Stimulated activated naive CD8-positive, alpha-beta T cell treated with anti-CD3 and anti-CD28 coated beads, Interleukin-15, amount 100 ng/mL, for 72 hours (primary cell): ENCODE data around the gene AAGAB.
"Not testable (repeated sequence)": the region's sequence is repeated elsewhere in the genome, so short reads cannot be mapped to it uniquely, and the experiment has no call there.

Experiments
- ATAC-seq: fragments of 150-1000 bp; cut with Tn5 transposase; 2 replicates; pipeline ENCODE4 v1.10.0; 2021; ENCODE audit warnings: mild to moderate bottlenecking, moderate library complexity
- DNase-seq, 2 donors: peaks; one replicate each; pipeline ENCODE4 v3.0.0; 2021 to 2022
- H3K27ac Mint-ChIP-seq, 2 donors: one replicate each; pipeline ENCODE4 v1.8.0; 2022; ENCODE audit warnings: mild to moderate bottlenecking in 2 of 2, mixed read lengths in 2 of 2, moderate library complexity in 2 of 2
- H3K27me3 Mint-ChIP-seq: one replicate; pipeline ENCODE4 v1.8.0; 2022; ENCODE audit warnings: mixed read lengths
- H3K4me1 Mint-ChIP-seq: one replicate; pipeline ENCODE4 v1.8.0; 2022; ENCODE audit warnings: mild to moderate bottlenecking, mixed read lengths
- H3K4me3 Mint-ChIP-seq, 2 donors: one replicate each; pipeline ENCODE4 v1.8.0; 2022; ENCODE audit warnings: mild to moderate bottlenecking in 2 of 2, mixed read lengths in 2 of 2, moderate library complexity in 1 of 2
- H3K9me3 Mint-ChIP-seq, 2 donors: one replicate each; pipeline ENCODE4 v1.8.0; 2022; ENCODE audit warnings: mixed read lengths in 2 of 2

AAGAB gene

DNA sequence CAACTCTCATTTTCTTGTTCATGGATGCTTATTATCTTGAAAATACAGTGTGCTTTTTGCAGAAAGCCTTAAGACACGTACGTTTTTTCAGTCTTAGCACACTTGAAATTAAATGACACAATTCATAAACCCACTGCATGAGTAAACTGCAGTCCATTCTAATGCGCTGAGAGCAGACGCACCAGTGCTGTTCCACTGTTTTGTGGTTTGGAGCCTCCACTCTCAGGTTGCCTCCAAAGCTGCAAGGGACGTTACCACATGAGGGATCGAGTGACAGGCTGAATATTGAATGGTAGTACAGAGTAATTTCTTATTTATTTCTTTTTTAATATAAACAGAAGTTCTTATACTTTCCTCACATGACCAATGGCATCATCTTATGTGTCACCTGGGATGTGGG lies 12.4 kb upstream of the AAGAB start:
- no peak for DNase-seq

DNA sequence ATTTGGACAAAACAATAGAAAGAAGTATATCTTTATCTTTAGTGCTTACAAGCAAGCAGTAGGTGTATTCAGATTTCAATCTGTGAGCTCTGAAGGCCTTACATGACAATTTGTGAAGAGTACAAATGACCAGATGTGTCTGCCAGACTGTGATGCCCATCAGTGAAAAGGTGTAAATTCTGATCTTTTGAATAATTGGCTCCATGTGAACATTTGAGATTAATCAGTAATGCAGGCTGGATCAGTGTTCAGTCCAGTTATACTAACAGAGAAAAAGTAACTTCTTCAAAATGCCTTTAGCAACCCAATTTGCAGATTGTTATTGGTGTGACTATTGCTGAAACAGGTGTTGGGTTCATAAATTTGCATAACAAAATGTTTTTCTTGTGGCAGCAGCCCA lies 5.3 kb upstream of the AAGAB start:
- no peak overlapping the region for H3K4me3 Mint-ChIP-seq

More for the DNA sequence above, 12.4 kb upstream of the AAGAB start:
- Mint-ChIP-seq H3K27me3 (peaks cover 7% of the 10 kb centered on the region), H3K27ac (no peak overlapping the region), H3K4me1 (no peaks in the 10 kb centered on the region), H3K9me3 (no peaks in the 10 kb centered on the region), H3K4me3 (no peak overlapping the region)
- no peak for ATAC-seq

DNA sequence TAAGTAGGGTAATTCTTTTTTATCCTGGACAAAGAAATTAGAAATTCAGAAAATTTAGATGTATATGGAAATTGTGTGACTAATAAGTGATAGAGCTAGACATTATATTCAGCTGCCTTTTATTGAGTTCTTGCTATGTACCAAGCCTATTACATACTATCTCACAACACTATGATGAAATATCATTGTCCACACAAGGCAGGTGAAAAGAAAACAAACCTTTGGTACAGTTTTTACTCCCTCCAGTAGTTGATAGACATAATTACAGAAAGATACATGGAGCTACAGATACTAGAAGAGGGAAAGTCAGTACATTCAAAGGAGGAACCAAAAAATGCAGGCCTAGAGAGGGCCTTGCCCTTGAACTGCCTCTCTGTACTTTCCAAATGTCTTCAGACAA lies 4.9 kb upstream of the AAGAB start:
- no peak overlapping the region for H3K4me3 Mint-ChIP-seq
- DNase-seq = no peak
- no peaks in the 10 kb centered on the region for H3K9me3 Mint-ChIP-seq
- H3K4me1 Mint-ChIP-seq = peaks cover 6% of the 10 kb centered on the region
- peaks cover 11% of the 10 kb centered on the region for H3K27me3 Mint-ChIP-seq
- no peak for ATAC-seq
- no peak overlapping the region for H3K27ac Mint-ChIP-seq

More for the DNA sequence above, 5.3 kb upstream of the AAGAB start:
- H3K9me3 Mint-ChIP-seq = no peaks in the 10 kb centered on the region
- no peak for DNase-seq
- ATAC-seq = no peak
- peaks cover 4% of the 10 kb centered on the region for H3K4me1 Mint-ChIP-seq
- no peak overlapping the region for H3K27ac Mint-ChIP-seq
- H3K27me3 Mint-ChIP-seq = peaks cover 11% of the 10 kb centered on the region

- H3K4me1 Mint-ChIP-seq = peaks cover 11% of the 10 kb centered on the region
- DNase-seq, H3K4me3 Mint-ChIP-seq, H3K27ac Mint-ChIP-seq, ATAC-seq, H3K9me3 Mint-ChIP-seq: not testable (repeated sequence)
- H3K27me3 Mint-ChIP-seq = peaks cover 11% of the 10 kb centered on the region
Measured at GRCh38 chr15:67258412-67258811, 4.0 kb upstream of the AAGAB start.

DNA sequence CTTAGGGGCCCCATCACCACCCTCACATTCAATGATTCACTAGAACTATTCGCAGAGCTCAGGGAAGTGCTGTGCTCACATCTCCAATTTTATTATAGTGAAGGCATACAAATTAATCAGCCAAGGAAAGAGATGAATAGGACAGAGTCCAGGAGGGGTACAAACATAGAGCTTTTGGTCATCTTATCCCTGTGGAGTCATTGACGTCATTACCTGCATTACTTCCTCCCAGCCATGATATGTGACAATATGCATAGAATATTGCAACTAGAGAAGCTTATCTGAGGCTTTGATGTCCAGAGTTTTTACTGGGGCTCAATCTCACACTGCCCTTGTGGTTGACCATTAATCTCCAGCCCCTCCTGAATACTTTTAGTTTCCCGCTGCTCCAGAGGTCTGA lies 1.6 kb upstream of the AAGAB start:
- Mint-ChIP-seq H3K4me1 (peaks cover 34% of the 10 kb centered on the region), H3K9me3 (no peaks in the 10 kb centered on the region), H3K27ac (no peak overlapping the region), H3K4me3 (peak overlapping the region; percentile 7 to 57), H3K27me3 (peaks cover 11% of the 10 kb centered on the region)
- ATAC-seq (no peak), DNase-seq (no peak)

- H3K4me3 Mint-ChIP-seq = peak overlapping the region; percentile 97
- peaks cover 53% of the 10 kb centered on the region for H3K4me1 Mint-ChIP-seq
- ATAC-seq (no peak), DNase-seq (no peak)
- H3K9me3 Mint-ChIP-seq = no peaks in the 10 kb centered on the region
- peaks cover 11% of the 10 kb centered on the region for H3K27me3 Mint-ChIP-seq
- peak overlapping the region; percentile 97 to 98 for H3K27ac Mint-ChIP-seq
Measured at GRCh38 chr15:67253549-67254237, 768 bp downstream of the AAGAB start.

GRCh38 chr15:67253101-67253500 lies 1.4 kb downstream of the AAGAB start:
- peaks cover 57% of the 10 kb centered on the region for H3K4me1 Mint-ChIP-seq
- no peak for ATAC-seq

DNA sequence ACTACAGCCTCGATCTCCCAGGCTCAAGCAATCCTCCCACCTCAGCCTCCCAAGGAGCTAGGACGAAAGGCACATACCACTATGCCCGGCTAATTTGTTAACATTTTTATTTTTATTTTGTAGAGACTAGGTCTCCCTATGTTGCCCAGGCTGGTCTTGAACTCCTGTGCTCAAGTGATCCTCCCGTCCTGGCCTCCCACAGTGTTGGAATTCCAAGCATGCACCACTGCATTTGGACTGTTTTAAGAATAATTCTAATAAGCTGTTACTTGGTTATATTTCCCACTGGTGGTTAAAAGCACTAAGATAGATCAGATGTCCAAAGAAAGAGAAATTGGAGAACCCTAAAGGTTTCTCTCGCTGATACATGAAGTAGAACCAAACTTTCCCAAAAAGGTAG lies 3.1 kb downstream of the AAGAB start:
- Mint-ChIP-seq H3K27me3 (peaks cover 8% of the 10 kb centered on the region), H3K4me3 (no peak overlapping the region), H3K27ac (no peak overlapping the region), H3K9me3 (peaks cover 0 to 4% of the 10 kb centered on the region in 2 donors), H3K4me1 (peaks cover 66% of the 10 kb centered on the region)
- no peak for DNase-seq
- no peak for ATAC-seq

More at GRCh38 chr15:67253101-67253500, 1.4 kb downstream of the AAGAB start:
- DNase-seq = no peak
- peak overlapping the region; percentile 53 to 65 for H3K27ac Mint-ChIP-seq
- no peaks in the 10 kb centered on the region for H3K9me3 Mint-ChIP-seq
- H3K4me3 Mint-ChIP-seq = peak overlapping the region; percentile 97
- H3K27me3 Mint-ChIP-seq = peaks cover 11% of the 10 kb centered on the region

- DNase-seq (no peak), ATAC-seq (no peak)
- no peak overlapping the region for H3K4me3 Mint-ChIP-seq
- no peak overlapping the region for H3K27ac Mint-ChIP-seq
- H3K27me3 Mint-ChIP-seq = no peaks in the 10 kb centered on the region
- H3K9me3 Mint-ChIP-seq = peaks cover 0 to 4% of the 10 kb centered on the region in 2 donors
- H3K4me1 Mint-ChIP-seq = peaks cover 62% of the 10 kb centered on the region
Measured at GRCh38 chr15:67249830-67250229, 4.6 kb downstream of the AAGAB start.

GRCh38 chr15:67248011-67248505 lies 6.4 kb downstream of the AAGAB start:
- Mint-ChIP-seq H3K9me3 (peaks cover 0 to 4% of the 10 kb centered on the region in 2 donors), H3K27ac (peak overlapping the region in 1 of 2 donors; percentile 39), H3K27me3 (no peaks in the 10 kb centered on the region), H3K4me3 (no peak overlapping the region), H3K4me1 (peaks cover 57% of the 10 kb centered on the region)
- ATAC-seq (no peak), DNase-seq (no peak)

GRCh38 chr15:67246606-67247005 lies 7.9 kb downstream of the AAGAB start:
- not testable (repeated sequence) for H3K27me3 Mint-ChIP-seq

DNA sequence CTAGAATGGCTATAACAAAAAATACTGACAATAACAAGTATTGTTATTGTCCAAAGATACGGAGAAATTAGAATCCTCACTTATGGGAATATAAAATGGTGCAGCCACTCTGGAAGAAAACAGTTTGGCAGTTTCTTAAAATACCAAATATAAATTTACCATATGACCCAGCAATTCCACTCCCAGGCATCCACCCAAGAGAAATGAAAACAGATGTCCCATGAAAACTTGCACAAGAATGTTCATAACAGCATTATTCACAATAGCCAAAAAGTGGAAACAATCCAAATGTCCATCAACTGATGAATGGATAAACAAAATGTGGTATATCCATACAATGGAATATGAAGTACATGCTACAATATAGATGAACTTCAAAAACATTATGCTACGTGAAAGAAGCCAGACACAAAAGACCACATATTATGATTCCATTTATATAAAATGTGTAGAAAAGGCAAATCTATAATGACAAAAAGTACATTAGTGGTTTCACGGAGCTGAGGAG lies 9.4 kb downstream of the AAGAB start:
- Mint-ChIP-seq H3K4me3 (no peak overlapping the region), H3K9me3 (peaks cover 0 to 4% of the 10 kb centered on the region in 2 donors), H3K4me1 (peaks cover 58% of the 10 kb centered on the region), H3K27me3 (no peaks in the 10 kb centered on the region), H3K27ac (no peak overlapping the region)
- DNase-seq = no peak
- ATAC-seq = no peak

More at GRCh38 chr15:67246606-67247005, 7.9 kb downstream of the AAGAB start:
- not testable (repeated sequence) for H3K27ac Mint-ChIP-seq, ATAC-seq, DNase-seq, H3K4me3 Mint-ChIP-seq, H3K9me3 Mint-ChIP-seq
- peaks cover 55% of the 10 kb centered on the region for H3K4me1 Mint-ChIP-seq

DNA sequence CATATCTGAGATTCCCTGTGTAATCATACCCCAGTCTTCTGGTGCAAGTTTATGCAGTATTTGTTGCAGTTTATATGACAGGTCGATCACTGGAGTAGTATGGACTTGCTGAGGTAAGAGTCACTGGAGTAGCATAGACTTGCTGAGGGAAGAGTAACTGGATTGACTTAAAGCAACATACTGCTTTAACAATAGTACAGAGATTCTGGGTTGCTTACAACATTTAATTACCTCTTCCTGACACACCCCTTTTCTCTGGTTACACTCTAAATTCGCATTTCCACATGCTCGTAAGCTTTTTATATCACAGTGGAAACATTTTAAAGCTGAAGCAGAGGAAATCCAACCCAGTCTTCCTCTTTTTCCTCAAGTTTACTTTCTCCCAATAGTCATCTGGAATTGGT lies 11.8 kb downstream of the AAGAB start:
- Mint-ChIP-seq H3K9me3 (peaks cover 0 to 4% of the 10 kb centered on the region in 2 donors), H3K27me3 (no peaks in the 10 kb centered on the region), H3K4me3 (no peak overlapping the region), H3K4me1 (peaks cover 52% of the 10 kb centered on the region), H3K27ac (no peak overlapping the region)
- DNase-seq (no peak), ATAC-seq (no peak)

GRCh38 chr15:67241132-67241855 lies 13.2 kb downstream of the AAGAB start:
- peaks cover 47% of the 10 kb centered on the region for H3K4me1 Mint-ChIP-seq
- peak; percentile 10 to 54 for DNase-seq
- H3K27ac Mint-ChIP-seq = peak overlapping the region; percentile 5 to 97
- H3K9me3 Mint-ChIP-seq = no peaks in the 10 kb centered on the region
- H3K4me3 Mint-ChIP-seq = peak overlapping the region; percentile 52 to 74
- H3K27me3 Mint-ChIP-seq = no peaks in the 10 kb centered on the region
- ATAC-seq = peak; percentile 96

- peak; percentile 70 for ATAC-seq
Measured at GRCh38 chr15:67240235-67241131, 14.0 kb downstream of the AAGAB start.

More at GRCh38 chr15:67240235-67241131, 14.0 kb downstream of the AAGAB start:
- Mint-ChIP-seq H3K9me3 (no peaks in the 10 kb centered on the region), H3K4me1 (peaks cover 47% of the 10 kb centered on the region), H3K4me3 (peak overlapping the region; percentile 52 to 74), H3K27ac (peak overlapping the region; percentile 89 to 97), H3K27me3 (no peaks in the 10 kb centered on the region)
- no peak for DNase-seq
